Measurements from ENCODE around the gene DAP. TPM values are rescaled to one million over a fixed set of nuclear protein-coding genes. Genes with fewer than 3 reads are reported as not detected.

DAP gene
- polyA plus RNA-seq, 1 donor (not counting 4 experiments of a cell fraction or from before 2014, with no cell fraction given) = 30.4 TPM

GRCh38 chr5:10673017-10673389, 88.0 kb downstream of the DAP start:
- Histone ChIP-seq H3K9ac (ENCODE audit: control insufficient read depth, extremely low read depth, insufficient read depth, low read length) (no peak overlapping the region), H2AFZ (ENCODE audit: control insufficient read depth, low read length) (no peak overlapping the region), H3K27ac (ENCODE audit: control insufficient read depth, insufficient read depth, low read length) (no peak overlapping the region), H3K36me3 (ENCODE audit: control insufficient read depth in 2 of 2, extremely low read depth in 1 of 2, insufficient read depth in 2 of 2, low read length in 2 of 2) (peaks cover under 1 to 3% of the 10 kb centered on the region in 2 experiments), H3K4me3 (ENCODE audit: control insufficient read depth in 2 of 3, extremely low read depth in 1 of 3, insufficient read depth in 2 of 3, low read depth in 1 of 3, low read length in 3 of 3) (no peak overlapping the region), H3K9me3 (ENCODE audit: control insufficient read depth, low read depth, low read length) (no peaks in the 10 kb centered on the region), H4K20me1 (ENCODE audit: control insufficient read depth, extremely low read depth, insufficient read depth, low read length) (no peaks in the 10 kb centered on the region), H3K27me3 (ENCODE audit: control insufficient read depth, extremely low read depth, insufficient read depth, low read length) (no peaks in the 10 kb centered on the region), H3K79me2 (ENCODE audit: control insufficient read depth, insufficient read depth, low read length) (no peaks in the 10 kb centered on the region), H3K4me1 (ENCODE audit: control insufficient read depth, extremely low read depth, insufficient read depth, low read length) (no peaks in the 10 kb centered on the region), H3K4me2 (ENCODE audit: control insufficient read depth, extremely low read depth, insufficient read depth, low read depth, low read length) (no peak overlapping the region), H3K9me1 (ENCODE audit: control insufficient read depth, extremely low read depth, insufficient read depth, low read length) (no peaks in the 10 kb centered on the region)
- dilution Hi-C loops (cut with MboI; ENCODE audit: extremely low pct_ligation_motif_present, low sequenced_read_pairs) = no loop called here
- FAIRE-seq = no peak
- DNase-seq (ENCODE audit: low read depth, low spot score) = no peak
- no peak for TF ChIP-seq EZH2 (IDR thresholded peaks at IDR 0.05; ENCODE audit: low read length)
- TF ChIP-seq, protein P1, sequence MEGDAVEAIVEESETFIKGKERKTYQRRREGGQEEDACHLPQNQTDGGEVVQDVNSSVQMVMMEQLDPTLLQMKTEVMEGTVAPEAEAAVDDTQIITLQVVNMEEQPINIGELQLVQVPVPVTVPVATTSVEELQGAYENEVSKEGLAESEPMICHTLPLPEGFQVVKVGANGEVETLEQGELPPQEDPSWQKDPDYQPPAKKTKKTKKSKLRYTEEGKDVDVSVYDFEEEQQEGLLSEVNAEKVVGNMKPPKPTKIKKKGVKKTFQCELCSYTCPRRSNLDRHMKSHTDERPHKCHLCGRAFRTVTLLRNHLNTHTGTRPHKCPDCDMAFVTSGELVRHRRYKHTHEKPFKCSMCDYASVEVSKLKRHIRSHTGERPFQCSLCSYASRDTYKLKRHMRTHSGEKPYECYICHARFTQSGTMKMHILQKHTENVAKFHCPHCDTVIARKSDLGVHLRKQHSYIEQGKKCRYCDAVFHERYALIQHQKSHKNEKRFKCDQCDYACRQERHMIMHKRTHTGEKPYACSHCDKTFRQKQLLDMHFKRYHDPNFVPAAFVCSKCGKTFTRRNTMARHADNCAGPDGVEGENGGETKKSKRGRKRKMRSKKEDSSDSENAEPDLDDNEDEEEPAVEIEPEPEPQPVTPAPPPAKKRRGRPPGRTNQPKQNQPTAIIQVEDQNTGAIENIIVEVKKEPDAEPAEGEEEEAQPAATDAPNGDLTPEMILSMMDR (optimal IDR thresholded peaks at IDR 0.05 in 1 of 3, IDR thresholded peaks at IDR 0.05 in 1 of 3, conservative IDR thresholded peaks at IDR 0.05 in 1 of 3; ENCODE audit: extremely low read depth in 1 of 3, insufficient read depth in 2 of 3, low read length in 3 of 3) = no peak

- FAIRE-seq (no peak), DNase-seq (ENCODE audit: low read depth, low spot score) (no peak)
- Histone ChIP-seq H3K4me3 (ENCODE audit: control insufficient read depth in 2 of 3, extremely low read depth in 1 of 3, insufficient read depth in 2 of 3, low read depth in 1 of 3, low read length in 3 of 3) (no peak overlapping the region), H3K27ac (ENCODE audit: control insufficient read depth, insufficient read depth, low read length) (no peak overlapping the region), H4K20me1 (ENCODE audit: control insufficient read depth, extremely low read depth, insufficient read depth, low read length) (no peaks in the 10 kb centered on the region), H3K27me3 (ENCODE audit: control insufficient read depth, extremely low read depth, insufficient read depth, low read length) (no peaks in the 10 kb centered on the region), H3K9me3 (ENCODE audit: control insufficient read depth, low read depth, low read length) (no peaks in the 10 kb centered on the region), H3K9ac (ENCODE audit: control insufficient read depth, extremely low read depth, insufficient read depth, low read length) (no peak overlapping the region), H3K4me2 (ENCODE audit: control insufficient read depth, extremely low read depth, insufficient read depth, low read depth, low read length) (no peak overlapping the region), H3K36me3 (ENCODE audit: control insufficient read depth in 2 of 2, extremely low read depth in 1 of 2, insufficient read depth in 2 of 2, low read length in 2 of 2) (no peaks in the 10 kb centered on the region), H3K9me1 (ENCODE audit: control insufficient read depth, extremely low read depth, insufficient read depth, low read length) (no peaks in the 10 kb centered on the region), H2AFZ (ENCODE audit: control insufficient read depth, low read length) (no peak overlapping the region), H3K4me1 (ENCODE audit: control insufficient read depth, extremely low read depth, insufficient read depth, low read length) (no peaks in the 10 kb centered on the region), H3K79me2 (ENCODE audit: control insufficient read depth, insufficient read depth, low read length) (no peaks in the 10 kb centered on the region)
- TF ChIP-seq, protein P1 (optimal IDR thresholded peaks at IDR 0.05 in 1 of 3, IDR thresholded peaks at IDR 0.05 in 1 of 3, conservative IDR thresholded peaks at IDR 0.05 in 1 of 3; ENCODE audit: extremely low read depth in 1 of 3, insufficient read depth in 2 of 3, low read length in 3 of 3) = no peak
- TF ChIP-seq EZH2 (IDR thresholded peaks at IDR 0.05; ENCODE audit: low read length) = no peak
- dilution Hi-C loops (cut with MboI; ENCODE audit: extremely low pct_ligation_motif_present, low sequenced_read_pairs) = no loop called here
These were observed 88.7 kb downstream of the DAP start for GRCh38 chr5:10672146-10673016.

Data from keratinocyte (primary cell).